Left hindlimb (tissue), 1 donor: Measurements from ENCODE around the gene TMED10.
"Not testable (repeated sequence)": the region's sequence is repeated elsewhere in the genome, so short reads cannot be mapped to it uniquely, and the experiment has no call there.

Experiments used
- DNase-seq: peaks from one replicate; pipeline ENCODE4 v3.0.0-alpha.2; 2018

Gene TMED10

GRCh38 chr14:75188520-75189268 lies 12.3 kb upstream of the TMED10 start:
- no peak for DNase-seq

DNA sequence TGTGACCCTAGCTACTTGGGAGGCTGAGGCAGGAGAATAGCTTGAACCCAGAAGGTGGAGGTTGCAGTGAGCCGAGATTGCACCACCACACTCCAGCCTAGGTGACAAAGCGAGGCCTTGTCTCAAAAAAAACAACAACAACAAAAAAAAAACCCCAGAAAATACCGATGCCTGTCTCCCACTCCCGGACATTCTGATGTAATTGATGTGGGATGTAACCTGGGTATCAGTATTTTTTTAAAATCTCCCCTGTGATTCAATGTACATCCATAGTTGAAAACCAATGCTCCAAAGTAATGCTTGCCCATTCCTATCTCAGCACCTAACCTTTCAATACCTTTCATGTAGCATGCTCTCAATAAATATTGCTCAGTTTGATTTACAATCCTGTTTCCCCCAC lies 11.7 kb upstream of the TMED10 start:
- no peak for DNase-seq

DNA sequence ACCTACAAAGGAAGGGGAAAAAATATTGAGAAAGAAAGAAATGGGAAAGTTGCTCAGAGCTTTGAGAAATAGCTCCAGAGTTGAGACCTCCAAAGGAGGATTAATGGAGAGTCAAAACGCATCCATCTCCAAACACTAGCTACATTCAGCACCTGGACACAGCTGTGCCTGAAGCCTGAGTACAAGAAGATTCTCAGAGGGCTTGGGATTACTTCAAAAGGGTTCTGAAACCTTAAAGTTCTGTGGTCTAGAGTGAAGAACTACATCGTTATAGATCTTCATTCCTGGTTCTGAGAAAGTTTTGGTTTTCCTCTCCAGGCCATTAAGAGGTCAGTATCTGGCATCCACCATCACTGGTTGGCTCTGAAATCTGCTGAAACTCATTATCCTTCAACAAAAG lies 10.5 kb upstream of the TMED10 start:
- no peak for DNase-seq

- DNase-seq, result no peak
Measured at GRCh38 chr14:75185251-75186040, 9.0 kb upstream of the TMED10 start.

DNA sequence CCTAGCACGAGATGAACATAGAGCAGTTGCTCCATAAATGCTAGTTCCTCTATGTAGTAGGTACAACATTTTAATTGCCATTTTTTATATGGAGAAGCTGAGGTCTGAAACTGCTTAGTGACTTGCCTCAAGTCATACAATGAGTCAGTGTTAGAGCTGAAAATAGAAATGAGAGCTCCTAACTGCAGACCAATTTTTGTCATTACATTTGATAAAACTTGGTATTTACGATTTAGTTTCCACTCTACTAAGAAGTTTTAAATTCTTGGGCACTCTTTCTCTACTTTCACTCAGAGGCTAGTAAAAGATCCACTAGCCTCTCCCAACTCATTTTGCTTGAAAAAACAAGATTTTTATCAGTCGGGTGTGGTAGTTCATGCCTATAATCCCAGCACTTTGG lies 8.1 kb upstream of the TMED10 start:
- DNase-seq, result no peak

DNA sequence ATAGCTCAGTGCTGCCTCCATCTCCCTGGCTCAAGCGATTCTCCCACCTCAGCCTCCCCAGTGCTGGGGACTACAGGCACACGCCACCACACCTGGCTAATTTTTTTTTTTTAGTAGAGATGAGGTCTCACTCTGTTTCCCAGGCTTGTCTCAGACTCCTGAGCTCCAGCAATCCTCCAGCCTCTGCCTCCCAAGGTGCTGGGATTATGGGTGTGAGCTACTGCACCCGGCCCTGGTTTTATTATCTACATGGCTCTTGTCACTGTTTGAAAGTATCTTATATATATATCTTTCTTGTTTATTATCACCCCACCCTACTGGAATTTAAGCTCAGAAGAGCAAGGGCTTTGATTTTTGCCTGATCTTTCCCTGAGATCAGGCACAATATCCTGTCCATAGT lies 7.6 kb upstream of the TMED10 start:
- no peak for DNase-seq

- DNase-seq, result no peak
Measured at GRCh38 chr14:75183225-75183624, 6.8 kb upstream of the TMED10 start.

- no peak for DNase-seq
Measured at GRCh38 chr14:75182821-75183220, 6.4 kb upstream of the TMED10 start.

DNA sequence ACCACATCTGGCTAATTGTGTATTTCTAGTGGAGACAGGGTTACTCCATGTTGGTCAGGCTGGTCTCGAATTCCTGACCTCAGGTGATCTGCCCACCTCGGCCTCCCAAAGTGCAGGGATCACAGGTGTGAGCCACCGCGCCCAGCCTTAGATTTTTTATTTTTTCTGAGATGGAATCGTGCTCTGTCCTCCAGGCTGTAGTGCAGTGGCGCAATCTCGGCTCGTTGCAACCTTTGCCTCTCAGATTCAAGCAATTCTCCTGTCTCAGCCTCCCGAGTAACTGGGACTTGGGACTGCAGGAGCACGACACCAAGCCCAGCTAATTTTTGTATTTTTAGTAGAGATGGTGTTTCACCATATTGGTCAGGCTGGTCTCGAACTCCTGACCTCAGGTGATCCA lies 5.8 kb upstream of the TMED10 start:
- DNase-seq, result not testable (repeated sequence)

- no peak for DNase-seq
Measured at GRCh38 chr14:75181293-75182062, 5.1 kb upstream of the TMED10 start.

DNA sequence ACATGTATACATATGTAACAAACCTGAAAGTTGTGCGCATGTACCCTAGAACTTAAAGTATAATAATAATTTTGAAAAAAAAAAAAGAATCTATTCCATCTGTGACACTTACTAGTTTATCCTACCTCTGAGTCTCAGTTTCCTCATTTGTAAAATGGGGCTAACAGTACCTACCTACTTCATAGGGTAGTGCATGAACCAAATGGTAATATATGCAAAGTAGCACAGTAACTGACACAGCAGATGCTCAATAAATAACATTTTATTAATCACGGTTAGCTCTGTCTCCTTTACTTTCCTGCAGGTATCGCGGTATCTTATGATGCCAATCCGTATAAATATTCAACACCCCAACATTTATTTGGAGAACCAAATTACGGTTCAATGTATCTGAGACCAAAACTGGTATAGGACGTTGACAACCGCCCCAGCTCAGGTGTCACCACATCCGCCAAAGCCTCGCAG lies 703 bp downstream of the TMED10 start:
- DNase-seq, result no peak

- no peak for DNase-seq
Measured at GRCh38 chr14:75174066-75174465, 2.3 kb downstream of the TMED10 start.

DNA sequence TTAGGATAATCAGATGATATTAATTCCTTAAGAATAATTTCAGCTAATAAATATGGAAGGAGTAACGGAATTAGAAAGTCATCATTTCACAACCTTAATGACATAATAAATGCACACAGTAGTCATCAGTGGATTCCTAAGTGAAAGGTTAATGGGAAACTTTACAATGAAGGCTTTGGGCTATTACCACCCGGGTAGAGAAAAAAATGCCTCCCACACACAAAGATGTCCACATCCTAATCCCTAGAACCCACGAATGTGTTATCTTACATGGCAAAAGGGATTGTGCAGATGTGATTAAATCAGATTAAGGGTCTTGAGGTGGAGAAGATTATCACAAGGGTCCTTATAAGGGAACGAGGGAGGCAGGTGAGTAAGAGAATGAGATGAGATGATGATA lies 5.6 kb downstream of the TMED10 start:
- no peak for DNase-seq

DNA sequence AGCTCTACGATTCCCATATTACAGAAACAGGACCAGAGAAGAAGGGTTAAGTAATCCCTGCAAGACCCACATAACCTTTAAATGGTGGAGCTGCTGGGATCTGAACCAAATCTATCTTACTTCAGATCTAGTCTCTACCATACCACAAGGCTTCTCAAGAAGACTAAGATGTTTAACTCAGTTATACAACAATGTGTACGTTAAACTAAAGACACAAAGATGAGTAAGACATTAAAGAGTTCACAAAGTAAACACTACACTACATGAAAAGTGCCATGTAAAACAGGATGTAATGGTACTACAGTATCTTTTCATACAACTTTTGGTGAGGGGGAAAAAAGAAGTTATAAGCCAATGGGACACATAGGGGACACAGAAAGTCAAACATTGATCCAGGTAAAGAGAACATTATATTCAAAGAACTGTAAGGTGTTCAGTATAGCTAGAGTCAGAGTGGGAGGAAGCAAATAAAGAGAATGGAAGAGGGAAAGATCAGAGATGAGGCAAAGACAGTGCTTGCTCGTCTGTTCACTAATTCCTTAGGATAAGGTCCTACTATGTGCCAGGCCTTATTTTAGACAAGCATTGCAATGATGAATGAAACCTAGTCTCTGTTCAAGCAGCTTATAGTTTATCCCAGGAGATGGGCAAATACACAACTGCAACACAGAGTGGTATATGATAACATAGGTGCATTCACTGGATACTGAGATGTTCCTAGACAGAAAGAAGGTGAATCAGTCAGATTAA lies 7.7 kb downstream of the TMED10 start:
- no peak for DNase-seq

- no peak for DNase-seq
Measured at GRCh38 chr14:75167325-75167724, 9.1 kb downstream of the TMED10 start.

GRCh38 chr14:75165586-75166391 lies 10.6 kb downstream of the TMED10 start:
- DNase-seq, result peak; percentile 48

- no peak for DNase-seq
Measured at GRCh38 chr14:75164809-75165208, 11.6 kb downstream of the TMED10 start.

GRCh38 chr14:75163677-75164076 lies 12.7 kb downstream of the TMED10 start:
- no peak for DNase-seq

- DNase-seq, result no peak
Measured at GRCh38 chr14:75162631-75163030, 13.8 kb downstream of the TMED10 start.

GRCh38 chr14:75158843-75159614 lies 17.4 kb downstream of the TMED10 start:
- DNase-seq, result no peak

- DNase-seq, result no peak
Measured at GRCh38 chr14:75156901-75157300, 19.5 kb downstream of the TMED10 start.
